Panc1 (cell line): ENCODE data around the gene MANEAL. TPM values are rescaled to one million over a fixed set of nuclear protein-coding genes. Genes with fewer than 3 reads are reported as not detected.

ENCODE experiments used
- ATAC-seq: fragments of 200-7000 bp; cut with Tn5 transposase; 2 replicates; pipeline ENCODE4 v1.9.1; 2020; ENCODE audit warnings: mild to moderate bottlenecking, moderate library complexity
- BruUV-seq: library from RNA; stranded (reverse); fragments of 400-500 nt; replicated peaks from 2 replicates; lab custom pipeline; 2021; lab: Mats Ljungman, UMichigan
- CTCF ChIA-PET: fragments of 300-600 bp; sonication (Branson Sonifier 250); formaldehyde crosslinking; loops from one replicate; lab custom pipeline; 2022; ENCODE audit warnings: antibody characterized with exemption; lab: Charles Lee
- POLR2A ChIA-PET: fragments of 300-600 bp; sonication (Branson Sonifier 250); formaldehyde crosslinking; loops from one replicate; lab custom pipeline; 2022; ENCODE audit warnings: antibody characterized with exemption; lab: Charles Lee
- DNase-seq: peaks from one replicate; pipeline ENCODE4 v3.0.0-alpha.2; 2010; ENCODE audit warnings: low read depth, low spot score
- H3K27ac ChIP-seq: 2 replicates; pipeline ENCODE4 v1.5.1; 2011; ENCODE audit warnings: mild to moderate bottlenecking, low read length, inconsistent platforms
- H3K27me3 ChIP-seq: fragments of 200-500 bp; sonication (Bioruptor generic); 2 replicates; pipeline ENCODE4 v1.6.0; 2014; ENCODE audit warnings: low read length, inconsistent platforms; ENCODE audit not compliant: control insufficient read depth, insufficient read depth
- H3K36me3 ChIP-seq: fragments of 200-500 bp; sonication (Bioruptor generic); 2 replicates; pipeline ENCODE4 v1.5.1; 2014; ENCODE audit warnings: inconsistent platforms, mild to moderate bottlenecking, low read length, moderate library complexity; ENCODE audit not compliant: control insufficient read depth, insufficient read depth
- H3K4me1 ChIP-seq: 2 replicates; pipeline ENCODE4 v1.5.1; 2011; ENCODE audit warnings: inconsistent platforms, mild to moderate bottlenecking, low read length, moderate library complexity; ENCODE audit not compliant: control insufficient read depth, insufficient read depth
- H3K4me3 ChIP-seq, 2 experiments: 2 replicates each; pipeline ENCODE4 v1.5.1; 2011 to 2012; ENCODE audit warnings: low read depth in 2 of 2, low read length in 2 of 2, mild to moderate bottlenecking in 2 of 2, inconsistent platforms in 1 of 2, moderate library complexity in 1 of 2
- H3K9me3 ChIP-seq: fragments of 200-500 bp; sonication (Bioruptor generic); 2 replicates; pipeline ENCODE4 v1.5.1; 2014; ENCODE audit warnings: low read depth, mild to moderate bottlenecking, inconsistent platforms, low read length, moderate library complexity; ENCODE audit not compliant: control insufficient read depth, insufficient read depth
- CTCF ChIP-seq: fragments of 450-650 bp; IDR thresholded peaks from 2 replicates; pipeline ENCODE4 v1.5.1; 2017; ENCODE audit warnings: mild to moderate bottlenecking
- POLR2AphosphoS5 ChIP-seq: IDR thresholded peaks from 2 replicates; pipeline ENCODE4 v1.6.1; 2012; ENCODE audit warnings: mild to moderate bottlenecking, low read depth, low read length, moderate library complexity
- REST ChIP-seq, 2 experiments: IDR thresholded peaks; 2 replicates each; pipeline ENCODE4 v1.6.1; 2011 to 2012; ENCODE audit warnings: low read depth in 2 of 2, control low read depth in 1 of 2, low read length in 1 of 2, mild to moderate bottlenecking in 1 of 2, moderate library complexity in 1 of 2; ENCODE audit not compliant: insufficient read depth in 1 of 2
- SIN3A ChIP-seq: IDR thresholded peaks from 2 replicates; pipeline ENCODE4 v1.6.1; 2012; ENCODE audit warnings: low read depth, mild to moderate bottlenecking, low read length, moderate library complexity, borderline replicate concordance; ENCODE audit not compliant: insufficient read depth
- TCF7L2 ChIP-seq: IDR thresholded peaks from 2 replicates; pipeline ENCODE4 v1.6.1; 2011; ENCODE audit warnings: mild to moderate bottlenecking, low read depth, low read length, inconsistent platforms
- in situ Hi-C: cut with HindIII; loops from 2 replicates; pipeline ENCODE4 v1.10.0; 2016; ENCODE audit warnings: low sequenced_read_pairs, low pct_unique_long_range_greater_than_20kb
- intact Hi-C: fragments of 100-400 bp; cut with micrococcal nuclease; formaldehyde crosslinking; loops from one replicate; pipeline ENCODE4 v1.10.0; 2022; ENCODE audit not compliant: unreplicated experiment
- total RNA-seq: library from RNA; stranded (reverse); gene quantifications from one replicate; pipeline ENCODE4 v1.2.1, GENCODE V29; 2021; ENCODE audit not compliant: unreplicated experiment

Gene MANEAL
- total RNA-seq, 1 experiment from 2014 or later, result 29.7 TPM

GRCh38 chr1:37828410-37829074 is 34.9 kb downstream of the MANEAL start:
- POLR2A ChIA-PET, result no interaction called here
- BruUV-seq, result no TSS peak
- Histone ChIP-seq H3K36me3 (peaks cover 17% of the 10 kb centered on the region), H3K4me1 (no peaks in the 10 kb centered on the region), H3K27ac (no peak overlapping the region), H3K9me3 (no peaks in the 10 kb centered on the region), H3K4me3 (no peak overlapping the region), H3K27me3 (no peaks in the 10 kb centered on the region)
- intact Hi-C loops (no loop called here), in situ Hi-C loops (no loop called here)
- TF ChIP-seq POLR2AphosphoS5, result no peak
- no peak for TF ChIP-seq CTCF
- no peak for TF ChIP-seq TCF7L2
- TF ChIP-seq REST (IDR thresholded peaks at IDR 0.05; ENCODE audit: insufficient read depth in 1 of 2, low read depth in 2 of 2, low read length in 1 of 2), result no peak
- no peak for TF ChIP-seq SIN3A
- DNase-seq (no peak), ATAC-seq (no peak)
- CTCF ChIA-PET, result interaction anchor here (0.7 kb wide), 1 partner anchor 259 kb away, joined by 3 read pairs; no protein-coding TSS in a partner anchor

- no peak for ATAC-seq
- no peak overlapping the region for H3K27ac ChIP-seq
- DNase-seq, result no peak
- no peaks in the 10 kb centered on the region for H3K27me3 ChIP-seq
- intact Hi-C loops (no loop called here), in situ Hi-C loops (no loop called here)
- ChIA-PET CTCF (no interaction called here), POLR2A (interaction anchor here (0.5 kb wide), 1 partner anchor 25 kb away, joined by 13 read pairs; no protein-coding TSS in a partner anchor)
- peaks cover 27% of the 10 kb centered on the region for H3K36me3 ChIP-seq
- TF ChIP-seq TCF7L2, result no peak
- BruUV-seq, result no TSS peak
- H3K4me3 ChIP-seq, result no peak overlapping the region
- no peaks in the 10 kb centered on the region for H3K9me3 ChIP-seq
- no peaks in the 10 kb centered on the region for H3K4me1 ChIP-seq
Observed at GRCh38 chr1:37831109-37831508, 37.5 kb downstream of the MANEAL start.

- intact Hi-C loops, result no loop called here
- Histone ChIP-seq H3K27me3 (no peaks in the 10 kb centered on the region), H3K4me1 (no peaks in the 10 kb centered on the region), H3K36me3 (peaks cover 33% of the 10 kb centered on the region), H3K4me3 (no peak overlapping the region), H3K9me3 (no peaks in the 10 kb centered on the region), H3K27ac (no peak overlapping the region)
- CTCF ChIA-PET, result no interaction called here
- no peak for ATAC-seq
- POLR2A ChIA-PET, result no interaction called here
- no TSS peak for BruUV-seq
- DNase-seq, result no peak
- in situ Hi-C loops, result no loop called here
- TF ChIP-seq REST (IDR thresholded peaks at IDR 0.05; ENCODE audit: insufficient read depth in 1 of 2, low read depth in 2 of 2, low read length in 1 of 2) (no peak), POLR2AphosphoS5 (no peak), SIN3A (no peak), CTCF (no peak), TCF7L2 (no peak)
Observed at GRCh38 chr1:37831809-37832208, 38.2 kb downstream of the MANEAL start.
